Nephron progenitor cell (in vitro differentiated cells): ENCODE results near the gene GPR3.

ENCODE experiments used
- DNase-seq: peaks from one replicate; pipeline ENCODE4 v3.0.0; 2021
- H3K27ac Mint-ChIP-seq: 2 replicates; pipeline ENCODE4 v1.8.0; 2021; ENCODE audit warnings: mild to moderate bottlenecking, moderate library complexity, mixed read lengths
- H3K27me3 Mint-ChIP-seq: 2 replicates; pipeline ENCODE4 v1.8.0; 2021; ENCODE audit warnings: mild to moderate bottlenecking, low read depth, mixed read lengths; ENCODE audit not compliant: poor library complexity
- H3K36me3 Mint-ChIP-seq: 2 replicates; pipeline ENCODE4 v1.8.0; 2021; ENCODE audit warnings: low read depth, mixed read lengths
- H3K4me1 Mint-ChIP-seq: 2 replicates; pipeline ENCODE4 v1.8.0; 2021; ENCODE audit warnings: mixed read lengths
- H3K4me3 Mint-ChIP-seq: 2 replicates; pipeline ENCODE4 v1.8.0; 2021; ENCODE audit warnings: mild to moderate bottlenecking, moderate library complexity, mixed read lengths
- H3K9me3 Mint-ChIP-seq: 2 replicates; pipeline ENCODE4 v1.8.0; 2021; ENCODE audit warnings: mild to moderate bottlenecking, moderate library complexity, mixed read lengths
- TF ChIP-seq, protein P1 (sequence below): fragments of 200-600 bp; sonication (generic); IDR thresholded peaks from 2 replicates; pipeline ENCODE4 v1.5.0; 2021; ENCODE audit warnings: antibody characterized with exemption

The GPR3 gene

DNA sequence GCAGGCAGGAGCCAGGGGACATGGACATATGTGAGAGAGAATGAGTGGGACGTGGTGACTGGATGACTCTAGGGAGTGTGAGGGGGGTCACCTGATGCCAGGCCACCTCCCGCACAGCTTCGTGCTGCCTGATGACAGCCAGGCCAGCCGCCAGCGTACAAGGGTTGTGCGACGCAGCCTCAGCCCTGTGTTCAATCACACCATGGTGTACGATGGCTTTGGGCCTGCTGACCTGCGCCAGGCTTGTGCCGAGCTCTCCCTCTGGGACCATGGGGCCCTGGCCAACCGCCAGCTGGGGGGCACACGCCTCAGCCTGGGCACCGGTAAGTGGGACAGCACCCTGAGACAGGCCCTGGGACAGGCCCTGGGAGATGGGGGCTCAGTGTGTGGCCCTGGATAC, 39.3 kb upstream of the GPR3 start:
- no peak for DNase-seq
- Mint-ChIP-seq H3K9me3 (no peaks in the 10 kb centered on the region), H3K36me3 (peaks cover 5% of the 10 kb centered on the region), H3K27me3 (peaks cover 28% of the 10 kb centered on the region), H3K4me3 (no peak overlapping the region), H3K27ac (no peak overlapping the region), H3K4me1 (peaks cover 33% of the 10 kb centered on the region)
- TF ChIP-seq, protein P1, sequence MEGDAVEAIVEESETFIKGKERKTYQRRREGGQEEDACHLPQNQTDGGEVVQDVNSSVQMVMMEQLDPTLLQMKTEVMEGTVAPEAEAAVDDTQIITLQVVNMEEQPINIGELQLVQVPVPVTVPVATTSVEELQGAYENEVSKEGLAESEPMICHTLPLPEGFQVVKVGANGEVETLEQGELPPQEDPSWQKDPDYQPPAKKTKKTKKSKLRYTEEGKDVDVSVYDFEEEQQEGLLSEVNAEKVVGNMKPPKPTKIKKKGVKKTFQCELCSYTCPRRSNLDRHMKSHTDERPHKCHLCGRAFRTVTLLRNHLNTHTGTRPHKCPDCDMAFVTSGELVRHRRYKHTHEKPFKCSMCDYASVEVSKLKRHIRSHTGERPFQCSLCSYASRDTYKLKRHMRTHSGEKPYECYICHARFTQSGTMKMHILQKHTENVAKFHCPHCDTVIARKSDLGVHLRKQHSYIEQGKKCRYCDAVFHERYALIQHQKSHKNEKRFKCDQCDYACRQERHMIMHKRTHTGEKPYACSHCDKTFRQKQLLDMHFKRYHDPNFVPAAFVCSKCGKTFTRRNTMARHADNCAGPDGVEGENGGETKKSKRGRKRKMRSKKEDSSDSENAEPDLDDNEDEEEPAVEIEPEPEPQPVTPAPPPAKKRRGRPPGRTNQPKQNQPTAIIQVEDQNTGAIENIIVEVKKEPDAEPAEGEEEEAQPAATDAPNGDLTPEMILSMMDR: no peak

- H3K27ac Mint-ChIP-seq: peak overlapping the region; percentile 37
- peaks cover 33% of the 10 kb centered on the region for H3K27me3 Mint-ChIP-seq
- H3K4me3 Mint-ChIP-seq: no peak overlapping the region
- TF ChIP-seq, protein P1: no peak
- H3K9me3 Mint-ChIP-seq: no peaks in the 10 kb centered on the region
- no peak for DNase-seq
- H3K4me1 Mint-ChIP-seq: peaks cover 33% of the 10 kb centered on the region
- H3K36me3 Mint-ChIP-seq: peaks cover 5% of the 10 kb centered on the region
These were observed 38.8 kb upstream of the GPR3 start for GRCh38 chr1:27353629-27354028.

GRCh38 chr1:27355683-27356082, 36.7 kb upstream of the GPR3 start:
- Mint-ChIP-seq H3K36me3 (peaks cover 10% of the 10 kb centered on the region), H3K4me1 (peaks cover 42% of the 10 kb centered on the region), H3K9me3 (no peaks in the 10 kb centered on the region), H3K27ac (no peak overlapping the region), H3K4me3 (no peak overlapping the region), H3K27me3 (peaks cover 44% of the 10 kb centered on the region)
- TF ChIP-seq, protein P1: no peak
- no peak for DNase-seq

DNA sequence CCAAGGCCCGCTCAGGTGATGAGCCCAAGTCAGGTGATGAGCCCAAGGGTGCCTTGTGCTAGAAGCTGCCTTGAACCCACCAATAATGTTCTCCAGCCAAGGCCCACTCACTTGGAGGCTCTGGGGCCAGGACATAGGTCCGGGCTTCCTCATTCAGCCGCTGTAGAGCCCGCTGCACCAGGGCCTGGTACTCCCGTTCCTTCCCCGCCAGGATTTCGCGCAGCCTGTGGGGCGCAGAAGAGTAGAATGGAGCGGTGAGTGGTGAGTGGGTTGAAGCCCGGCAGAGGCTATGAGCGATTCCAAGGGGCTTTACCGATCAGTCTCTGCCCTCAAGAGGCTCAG, 36.2 kb upstream of the GPR3 start:
- Mint-ChIP-seq H3K4me3 (no peak overlapping the region), H3K27ac (no peak overlapping the region), H3K27me3 (peaks cover 44% of the 10 kb centered on the region), H3K36me3 (peaks cover 10% of the 10 kb centered on the region), H3K9me3 (no peaks in the 10 kb centered on the region), H3K4me1 (peaks cover 48% of the 10 kb centered on the region)
- TF ChIP-seq, protein P1: no peak
- DNase-seq: no peak

DNA sequence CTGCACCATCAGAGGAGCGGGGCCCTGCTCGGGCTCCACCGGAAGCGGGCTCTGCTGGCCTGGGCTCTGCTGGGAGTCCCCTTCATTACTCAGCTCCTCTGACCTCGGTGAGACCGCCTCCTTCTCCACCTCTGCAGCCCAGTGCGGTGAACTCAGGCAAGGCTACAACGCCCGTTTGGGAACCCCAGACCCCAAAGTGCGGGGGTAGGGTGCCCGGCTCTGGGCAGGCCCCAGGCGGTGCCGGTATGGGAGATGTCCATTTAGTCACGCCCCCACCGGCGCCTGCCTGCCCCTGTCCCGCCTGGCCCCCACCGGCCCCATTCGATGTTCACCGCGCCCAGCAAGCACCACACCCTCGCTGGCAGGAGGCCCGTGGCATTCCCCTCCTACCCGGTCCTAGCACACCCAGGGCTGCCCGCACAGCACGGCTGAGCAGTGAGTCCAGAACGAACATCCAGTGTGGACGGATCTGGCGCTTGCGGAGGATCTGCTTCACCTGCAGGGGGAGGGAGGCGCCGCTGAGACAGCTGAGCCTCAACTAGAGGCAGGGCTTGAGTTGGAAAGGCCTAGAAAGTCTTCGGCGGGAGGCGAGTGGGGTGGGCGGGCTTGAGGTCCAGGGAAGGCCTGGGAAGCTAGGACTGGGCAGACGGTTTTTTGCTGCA, 35.7 kb upstream of the GPR3 start:
- TF ChIP-seq, protein P1: no peak
- Mint-ChIP-seq H3K36me3 (peaks cover 10% of the 10 kb centered on the region), H3K27ac (no peak overlapping the region), H3K4me3 (no peak overlapping the region), H3K27me3 (peaks cover 45% of the 10 kb centered on the region), H3K4me1 (peaks cover 43% of the 10 kb centered on the region), H3K9me3 (no peaks in the 10 kb centered on the region)
- no peak for DNase-seq
